Heart left ventricle (tissue), 16 donors: ENCODE data around the gene RPTOR. TPM values are rescaled to one million over a fixed set of nuclear protein-coding genes. Genes with fewer than 3 reads are reported as not detected.

Experiments used
- ATAC-seq, 4 donors: fragments of 200-7000 bp; cut with Tn5 transposase; one replicate each; pipeline ENCODE4 v1.9.1; 2020 to 2022; ENCODE audit warnings: moderate library complexity in 4 of 4, mild to moderate bottlenecking in 3 of 4, moderate number of reproducible peaks in 1 of 4
- DNase-seq, 5 donors: peaks; one replicate each; pipeline ENCODE4 v3.0.0-alpha.2; 2020
- H3K27ac ChIP-seq, 12 donors: fragments of 200-600 bp; sonication (generic) in 4 of 12; one replicate each; pipeline versions ENCODE4 v1.5.0 to v1.8.0; 2016 to 2022; ENCODE audit warnings: mild to moderate bottlenecking in 2 of 12
- H3K27me3 ChIP-seq, 9 donors: fragments of 200-600 bp; sonication (generic) in 2 of 9; one replicate each; pipeline versions ENCODE4 v1.5.1 to v1.8.0; 2016 to 2022; ENCODE audit warnings: mild to moderate bottlenecking in 3 of 9
- H3K36me3 ChIP-seq, 9 donors: fragments of 200-600 bp; sonication (generic) in 2 of 9; one replicate each; pipeline versions ENCODE4 v1.5.0 to v1.8.0; 2018 to 2022; ENCODE audit warnings: mild to moderate bottlenecking in 2 of 9
- H3K4me1 ChIP-seq, 12 donors: fragments of 200-600 bp; sonication (generic) in 4 of 12; one replicate each; pipeline versions ENCODE4 v1.5.0 to v1.8.0; 2016 to 2022; ENCODE audit warnings: mild to moderate bottlenecking in 3 of 12
- H3K4me3 ChIP-seq, 12 donors: fragments of 200-600 bp; sonication (generic) in 4 of 12; one replicate each; pipeline versions ENCODE4 v1.5.0 to v1.8.0; 2017 to 2022; ENCODE audit warnings: mild to moderate bottlenecking in 9 of 12, moderate library complexity in 4 of 12
- H3K9me3 ChIP-seq, 12 donors: fragments of 200-600 bp; sonication (generic) in 4 of 12; one replicate each; pipeline versions ENCODE4 v1.5.0 to v1.8.0; 2016 to 2022; ENCODE audit warnings: mild to moderate bottlenecking in 1 of 12
- CTCF ChIP-seq, 12 donors: fragments of 200-600 bp; sonication (generic) in 4 of 12; IDR thresholded peaks; one replicate each; pipeline versions ENCODE4 v1.5.0 to v1.8.0; 2018 to 2022; ENCODE audit warnings: antibody characterized with exemption in 12 of 12, mild to moderate bottlenecking in 5 of 12
- POLR2A ChIP-seq, 2 donors: fragments of 450-650 bp; IDR thresholded peaks; one replicate each; pipeline ENCODE4 v1.6.1; 2017; ENCODE audit warnings: antibody characterized with exemption in 2 of 2, mild to moderate bottlenecking in 2 of 2, moderate library complexity in 2 of 2
- WGBS, 4 donors: extraction: QIAGEN DNeasy Blood & Tissue Kit in 2 of 4; methylation state at CpG; one replicate each; pipeline versions ENCODE4 v1.1.5 to v1.1.7; 2013 to 2018; 5-methylcytosine and 5-hydroxymethylcytosine counted together
- intact Hi-C, 10 donors: fragments of 100-400 bp; cut with DNase I; formaldehyde crosslinking; loops; one replicate each; pipeline versions ENCODE4 v1.11.1 to v1.14.2; 2022
- polyA plus RNA-seq, 2 donors: library from polyadenylated mRNA; stranded (reverse); fragments of 200-250 nt; gene quantifications; one replicate each; pipeline ENCODE4 v1.2.3, GENCODE V29; 2013
- total RNA-seq, 9 donors: library from RNA; depleted of rRNA in 2 of 9; stranded (reverse); fragments of >200 nt in 2 of 9; fragmentation: NEBNext Ultra II Directional in 3 of 9; extraction: Animal tissue kit (Norgen Biotek cat#: 25700) in 3 of 9; gene quantifications; one replicate each; pipeline versions ENCODE4 v1.1.0 to v1.2.4, GENCODE V29; 2016 to 2023
- donor health status: ischemic (EF 13 %, LVEDD 7.1; RV severe dilation, severe dysfunction).
- donor health status: healthy with polysubstance abuse.
- donor health status: DM: no; HTN: yes; CAD: no.
- donor health status: DM: no; HTN: no; CAD: no.
- donor health status: ischemic (EF 25% LVEDD 6.9; RV normal size, moderate dysfunction).
- donor health status: ischemic (EF 25% LVEDD 5.7; RV mildly dilated, moderate dysfunction).
- donor health status: healthy.
- donor health status: DM: yes; HTN: yes; CAD: no.
- donor health status: ischemic (EF 35%, LVEDD 5.7; RV mildly dilated, moderate dysfunction).
- donor health status: nonischemic (EF 11% LVEDD 7.7; RV severe dilation, severe dysfunction).
- donor health status: DM: yes; HTN: yes; CAD: no.
- donor health status: PGD.
- donor health status: ischemic (EF 29% LVEDD 5.4; RV normal size, mild dysfunction).
- donor health status: nonischemic (EF 23%, LVEDD 6.1; RV moderate dilation, normal function).

Gene RPTOR
- total and polyA plus RNA-seq, 11 donors, result 14.7 to 31.7 (median 26.0) TPM

- H3K36me3 ChIP-seq, result no peaks in the 10 kb centered on the region
- DNase-seq, result no peak
- intact Hi-C loops, result no loop called here
- H3K4me3 ChIP-seq, result no peak overlapping the region
- H3K27me3 ChIP-seq, result peaks cover 0 to 42% (median 13%) of the 10 kb centered on the region in 9 donors
- H3K27ac ChIP-seq, result peak overlapping the region in 1 of 12 donors; percentile 43
- H3K4me1 ChIP-seq, result no peaks in the 10 kb centered on the region
- H3K9me3 ChIP-seq, result no peaks in the 10 kb centered on the region
- TF ChIP-seq POLR2A (IDR thresholded peaks at IDR 0.05) (no peak), CTCF (IDR thresholded peaks at IDR 0.05) (no peak)
- 64 to 68% (median 65%) methylated on average over 16 of the region's 16 CpGs for WGBS, 4 donors
- ATAC-seq, result no peak
Observed at GRCh38 chr17:80523956-80524712, 20.5 kb upstream of the RPTOR start.

DNA sequence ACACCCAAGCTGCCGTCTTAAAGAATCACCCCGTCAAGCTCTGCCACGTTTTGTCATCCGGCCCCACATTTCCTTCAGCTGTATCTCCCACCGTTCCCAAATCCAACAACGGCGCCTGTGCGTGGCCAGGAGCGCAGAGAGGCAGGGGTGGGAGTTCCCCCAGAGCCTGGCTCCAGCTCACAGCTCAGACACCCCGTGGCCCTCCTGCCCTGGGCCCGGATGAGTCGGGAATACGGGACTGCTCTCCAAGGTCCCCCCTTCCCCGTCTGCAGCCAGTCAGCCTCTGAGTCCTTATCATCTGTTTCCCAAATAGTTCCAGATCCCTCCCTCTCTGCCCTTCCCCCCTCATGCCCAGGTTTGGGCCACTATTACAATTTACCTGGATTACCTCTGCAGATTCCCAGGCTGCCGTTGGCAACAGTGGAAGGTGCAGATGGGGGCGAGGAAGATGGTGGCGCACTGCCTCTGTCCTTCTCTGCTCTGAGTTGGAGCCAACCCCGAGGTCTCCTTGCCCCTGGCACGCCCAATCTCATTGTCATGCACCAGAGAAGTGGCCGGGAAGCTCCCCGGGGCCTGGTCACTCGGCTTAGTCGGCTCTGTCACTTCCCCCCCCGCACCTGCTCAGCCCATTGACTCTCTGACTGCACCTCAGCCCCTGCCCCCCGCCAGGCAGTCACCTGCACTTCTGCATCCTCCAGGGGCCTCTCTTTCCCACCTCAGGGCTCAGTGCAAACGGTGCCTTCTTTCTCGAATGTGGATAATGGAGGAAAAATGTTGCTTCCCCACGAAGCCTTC lies 18.3 kb upstream of the RPTOR start:
- Histone ChIP-seq H3K4me1 (no peaks in the 10 kb centered on the region), H3K27me3 (peaks cover 0 to 60% (median 13%) of the 10 kb centered on the region in 9 donors), H3K4me3 (no peak overlapping the region), H3K36me3 (no peaks in the 10 kb centered on the region), H3K9me3 (no peaks in the 10 kb centered on the region), H3K27ac (no peak overlapping the region)
- TF ChIP-seq CTCF (IDR thresholded peaks at IDR 0.05), result no peak
- TF ChIP-seq POLR2A (IDR thresholded peaks at IDR 0.05), result no peak
- ATAC-seq (no peak), DNase-seq (no peak)
- 40 to 42% (median 42%) methylated on average over 28 of the region's 28 CpGs for WGBS, 4 donors
- intact Hi-C loops, result no loop called here

DNA sequence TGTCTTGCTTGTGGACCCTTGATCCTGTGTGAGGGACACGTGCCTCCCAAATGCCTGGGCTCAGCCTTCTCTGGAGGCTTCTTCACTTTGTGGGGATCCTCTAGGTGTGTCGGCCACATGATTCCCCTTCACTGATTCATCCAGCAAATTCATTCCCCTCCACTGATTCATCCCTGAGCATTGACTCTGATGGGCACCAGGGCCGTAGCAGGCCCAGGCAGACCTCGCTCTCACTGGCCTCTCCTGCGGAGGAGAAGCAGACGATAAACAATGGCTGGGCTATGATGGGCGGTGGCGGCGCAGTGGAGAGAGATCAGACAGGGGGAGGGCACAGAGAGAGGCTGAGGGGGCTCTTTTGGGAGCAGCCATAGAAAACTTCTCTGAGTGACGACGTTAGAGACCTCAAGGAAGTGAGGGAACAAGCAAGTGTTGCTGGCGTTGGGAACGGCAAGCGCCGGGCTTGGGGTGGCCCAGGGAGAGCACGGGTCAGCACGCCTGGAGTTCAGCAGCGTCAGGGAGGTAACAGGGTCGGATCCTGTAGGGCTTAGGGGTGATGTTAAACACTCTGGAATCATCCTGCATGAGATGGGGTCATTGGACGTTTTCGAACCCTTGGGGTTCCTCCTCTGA lies 17.5 kb upstream of the RPTOR start:
- ATAC-seq (no peak), DNase-seq (no peak)

More for the DNA sequence above, 17.5 kb upstream of the RPTOR start:
- WGBS, 4 donors, result 76 to 81% (median 79%) methylated on average over 21 of the region's 21 CpGs
- H3K9me3 ChIP-seq, result no peaks in the 10 kb centered on the region
- no peak overlapping the region for H3K4me3 ChIP-seq
- H3K4me1 ChIP-seq, result no peaks in the 10 kb centered on the region
- peaks cover 0 to 68% (median 13%) of the 10 kb centered on the region in 9 donors for H3K27me3 ChIP-seq
- H3K36me3 ChIP-seq, result no peaks in the 10 kb centered on the region
- no peak for TF ChIP-seq POLR2A (IDR thresholded peaks at IDR 0.05)
- no peak for TF ChIP-seq CTCF (IDR thresholded peaks at IDR 0.05)
- H3K27ac ChIP-seq, result no peak overlapping the region
- intact Hi-C loops, result no loop called here
